MG63 (cell line): ENCODE measurements around the gene HAPLN2. TPM values are rescaled to one million over a fixed set of nuclear protein-coding genes. Genes with fewer than 3 reads are reported as not detected.
"Not testable (repeated sequence)": the region's sequence is repeated elsewhere in the genome, so short reads cannot be mapped to it uniquely, and the experiment has no call there.

ENCODE experiments used
- DNase-seq: peaks from one replicate; pipeline ENCODE4 v3.0.0-alpha.2; 2020
- H3K27me3 ChIP-seq: fragments of 250-450 bp; sonication (Bioruptor Pico); 2 replicates; pipeline ENCODE4 v1.5.1; 2020; ENCODE audit warnings: mild to moderate bottlenecking, moderate library complexity
- H3K36me3 ChIP-seq: fragments of 250-450 bp; sonication (Bioruptor Pico); 2 replicates; pipeline ENCODE4 v1.5.1; 2020; ENCODE audit warnings: mild to moderate bottlenecking, moderate library complexity
- H3K4me3 ChIP-seq: fragments of 250-450 bp; sonication (Bioruptor Pico); 2 replicates; pipeline ENCODE4 v1.5.1; 2020; ENCODE audit warnings: mild to moderate bottlenecking, moderate library complexity
- H3K9me3 ChIP-seq: fragments of 250-450 bp; sonication (Bioruptor Pico); 2 replicates; pipeline ENCODE4 v1.5.1; 2020; ENCODE audit warnings: mild to moderate bottlenecking, moderate library complexity
- total RNA-seq: library from RNA; depleted of rRNA; stranded (reverse); fragments of >200 nt; shearing (Covaris generic); gene quantifications from 2 replicates; pipeline ENCODE4 v1.2.3, GENCODE V29; 2014; ENCODE audit warnings: low replicate concordance

The HAPLN2 gene
- total RNA-seq, 1 experiment from 2014 or later: not detected

DNA sequence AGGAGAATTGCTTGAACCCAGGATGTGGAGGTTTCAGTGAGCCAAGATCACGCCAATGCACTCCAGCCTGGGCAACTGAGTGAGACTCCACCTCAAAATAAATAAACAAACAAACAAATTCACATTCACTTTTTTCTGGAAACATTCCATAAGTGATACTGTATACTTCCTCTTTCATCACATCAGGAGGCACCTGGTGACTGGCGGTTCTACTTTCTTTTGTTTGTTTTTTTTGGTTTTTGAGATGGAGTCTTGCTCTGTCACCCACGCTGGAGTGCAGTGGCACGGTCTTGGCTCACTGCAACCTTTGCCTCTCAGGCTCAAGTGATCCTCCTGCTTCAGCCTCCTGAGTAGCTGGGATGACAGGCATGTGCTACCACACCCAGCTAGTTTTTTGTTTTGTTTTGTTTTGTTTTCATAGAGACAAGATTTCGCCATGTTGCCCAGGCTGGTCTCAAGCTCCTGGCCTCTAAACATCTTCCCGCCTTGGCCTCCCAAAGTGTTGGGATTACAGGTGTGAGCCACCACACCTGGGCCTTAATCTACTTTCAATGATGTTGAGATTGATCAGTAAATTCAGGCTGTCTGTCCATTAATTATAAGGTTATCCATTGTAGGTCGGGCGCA lies 10.7 kb downstream of the HAPLN2 start:
- H3K9me3 ChIP-seq: no peaks in the 10 kb centered on the region
- no peak for DNase-seq
- peaks cover 47% of the 10 kb centered on the region for H3K27me3 ChIP-seq
- no peak overlapping the region for H3K4me3 ChIP-seq
- H3K36me3 ChIP-seq: no peaks in the 10 kb centered on the region

DNA sequence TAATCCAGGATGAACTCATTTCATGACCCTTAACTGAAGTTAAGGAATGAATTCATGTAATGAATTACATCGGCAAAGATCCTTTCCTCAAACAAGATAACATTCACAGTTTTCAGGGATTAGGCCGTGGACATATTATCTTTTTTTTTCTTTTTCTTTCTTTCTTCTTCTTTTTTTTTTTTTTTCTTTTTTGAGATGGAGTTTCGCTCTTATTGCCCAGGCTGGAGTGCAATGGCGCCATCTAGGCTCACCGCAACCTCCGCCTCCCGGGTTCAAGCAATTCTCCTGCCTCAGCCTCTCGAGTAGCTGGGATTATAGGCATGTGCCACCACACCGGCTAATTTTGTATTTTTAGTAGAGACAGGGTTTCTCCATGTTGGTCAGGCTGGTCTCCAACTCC lies 11.9 kb downstream of the HAPLN2 start:
- H3K36me3 ChIP-seq, H3K9me3 ChIP-seq, DNase-seq, H3K4me3 ChIP-seq: not testable (repeated sequence)
- H3K27me3 ChIP-seq: peaks cover 39% of the 10 kb centered on the region

DNA sequence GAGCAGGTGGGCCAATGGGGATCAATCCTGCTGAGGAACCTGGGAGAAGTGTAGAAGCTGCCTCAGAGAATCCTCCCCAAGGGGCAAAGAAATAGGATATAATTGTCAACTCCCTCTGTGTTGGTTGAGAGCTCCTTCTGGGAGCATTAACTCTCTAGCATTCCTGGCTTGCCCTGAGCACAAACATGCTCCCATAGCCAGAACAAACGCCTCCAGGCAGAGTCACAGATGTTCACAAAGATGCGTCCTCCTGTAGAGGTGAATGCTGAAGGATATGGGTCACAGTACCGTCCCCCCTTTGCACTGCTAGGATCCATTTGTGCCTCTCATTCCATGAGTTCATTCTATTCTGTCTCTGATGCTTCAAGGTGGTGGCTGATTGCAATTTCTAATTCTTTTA lies 13.1 kb downstream of the HAPLN2 start:
- no peak overlapping the region for H3K4me3 ChIP-seq
- H3K36me3 ChIP-seq: no peaks in the 10 kb centered on the region
- no peak for DNase-seq
- peaks cover 41% of the 10 kb centered on the region for H3K27me3 ChIP-seq
- H3K9me3 ChIP-seq: no peaks in the 10 kb centered on the region

DNA sequence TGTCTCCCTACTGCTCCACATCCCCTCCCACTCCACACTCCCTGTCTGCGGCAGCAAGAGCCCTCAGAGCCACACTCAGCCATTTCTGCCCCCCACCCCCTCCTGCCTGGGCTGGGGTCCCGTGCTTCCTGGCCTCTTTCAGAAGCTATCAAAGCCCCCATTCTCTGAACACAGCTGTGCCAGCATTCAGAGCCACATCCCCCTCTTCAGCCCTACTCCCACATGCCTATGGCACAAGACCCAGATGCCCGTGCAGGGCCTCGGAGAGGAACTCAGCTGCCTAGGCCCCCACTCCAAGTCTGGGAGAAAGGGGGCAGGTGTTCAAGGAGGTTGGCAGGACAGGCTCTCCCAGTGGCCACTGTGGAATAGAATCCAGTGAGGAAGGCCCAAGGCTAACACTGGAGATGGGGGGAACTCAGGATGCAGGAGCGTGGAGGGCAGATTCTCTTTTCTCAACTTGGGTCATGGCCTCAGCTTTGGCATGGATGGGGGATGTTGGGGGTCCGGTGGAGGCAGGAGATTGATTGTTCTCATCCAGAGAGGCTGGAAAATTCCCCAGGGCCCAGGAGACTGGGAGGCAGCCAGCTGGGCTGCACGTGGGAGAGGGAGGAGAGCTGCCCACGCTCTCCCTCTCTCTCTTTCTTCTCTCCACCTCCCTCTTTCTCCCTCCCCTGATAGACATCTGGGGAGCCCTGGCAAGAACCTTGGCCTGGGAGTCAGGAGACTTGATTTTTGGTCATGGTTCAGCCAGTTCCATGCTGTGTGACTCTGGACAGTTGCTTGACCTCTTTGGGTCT lies 19.2 kb downstream of the HAPLN2 start:
- Histone ChIP-seq H3K9me3 (no peaks in the 10 kb centered on the region), H3K36me3 (no peaks in the 10 kb centered on the region), H3K27me3 (peaks cover 50% of the 10 kb centered on the region), H3K4me3 (no peak overlapping the region)
- DNase-seq: no peak

DNA sequence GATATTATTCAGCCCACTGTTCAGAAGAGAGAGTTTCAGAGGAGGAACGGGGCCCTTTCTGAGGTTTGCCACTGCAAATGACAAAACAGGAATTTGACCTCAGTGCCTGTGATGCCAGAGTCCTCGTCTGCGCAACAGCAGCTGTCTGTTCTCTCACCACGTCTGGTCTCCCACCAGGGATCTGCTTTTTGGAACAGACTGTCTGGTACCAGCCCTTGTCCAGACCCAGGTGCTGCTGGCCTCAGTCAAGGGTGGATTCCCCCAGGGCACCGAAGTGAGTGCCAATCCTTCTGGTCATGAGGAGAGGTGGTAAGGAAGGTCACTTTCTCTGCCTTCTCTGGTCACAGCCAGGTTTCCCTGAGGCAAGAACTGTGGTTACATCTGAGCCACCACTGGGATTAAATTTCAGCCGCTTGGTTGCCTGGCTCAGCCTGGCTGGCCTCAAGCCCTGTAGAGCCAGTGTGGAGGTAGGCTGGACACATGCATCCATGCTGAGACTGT lies 20.4 kb downstream of the HAPLN2 start:
- H3K27me3 ChIP-seq: peaks cover 43% of the 10 kb centered on the region
- no peaks in the 10 kb centered on the region for H3K36me3 ChIP-seq
- no peaks in the 10 kb centered on the region for H3K9me3 ChIP-seq
- no peak overlapping the region for H3K4me3 ChIP-seq
- DNase-seq: peak; percentile 14

DNA sequence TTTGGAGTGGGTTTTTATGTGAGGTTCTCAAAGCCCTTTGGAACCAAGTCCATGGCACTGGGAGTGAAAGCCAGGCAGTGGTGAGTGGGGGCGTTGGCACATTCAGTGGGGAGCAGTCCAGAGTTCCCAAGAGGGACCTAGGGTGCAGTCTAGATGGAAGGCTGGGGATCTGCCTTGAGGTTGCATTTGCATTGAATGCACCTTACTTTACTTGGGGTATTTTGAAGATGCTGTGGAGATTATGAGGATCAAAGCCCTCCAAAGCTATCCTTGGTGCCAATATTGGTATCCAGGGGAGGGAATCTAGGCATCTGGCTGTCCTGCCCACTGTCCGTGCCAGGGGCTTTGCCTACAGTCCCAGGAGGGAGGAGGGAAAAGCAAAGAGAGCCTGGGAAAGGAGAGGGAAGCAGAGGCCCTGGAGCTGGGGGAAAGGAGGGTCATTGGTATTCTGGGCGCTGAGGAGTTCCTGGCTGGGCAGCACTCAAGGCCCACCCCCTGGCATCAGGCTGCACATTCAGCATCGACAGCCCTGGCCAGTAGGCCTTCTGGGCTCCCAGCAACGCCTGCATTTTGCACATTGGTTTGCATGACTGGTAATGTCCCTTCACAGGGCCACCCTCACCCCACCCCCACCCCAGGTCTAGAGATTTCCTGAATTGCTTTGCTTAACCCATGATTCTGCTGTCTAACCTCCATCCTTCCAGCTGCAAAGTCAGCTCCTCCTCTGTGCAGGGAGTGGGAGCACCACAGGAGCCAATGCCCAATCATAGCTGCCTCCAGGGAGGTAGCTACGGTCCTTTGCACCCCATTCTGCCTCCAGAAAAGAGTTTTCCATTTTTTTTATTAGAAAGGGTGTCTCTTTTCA lies 21.9 kb downstream of the HAPLN2 start:
- Histone ChIP-seq H3K9me3 (no peaks in the 10 kb centered on the region), H3K4me3 (no peak overlapping the region), H3K27me3 (peaks cover 42% of the 10 kb centered on the region), H3K36me3 (no peaks in the 10 kb centered on the region)
- no peak for DNase-seq

DNA sequence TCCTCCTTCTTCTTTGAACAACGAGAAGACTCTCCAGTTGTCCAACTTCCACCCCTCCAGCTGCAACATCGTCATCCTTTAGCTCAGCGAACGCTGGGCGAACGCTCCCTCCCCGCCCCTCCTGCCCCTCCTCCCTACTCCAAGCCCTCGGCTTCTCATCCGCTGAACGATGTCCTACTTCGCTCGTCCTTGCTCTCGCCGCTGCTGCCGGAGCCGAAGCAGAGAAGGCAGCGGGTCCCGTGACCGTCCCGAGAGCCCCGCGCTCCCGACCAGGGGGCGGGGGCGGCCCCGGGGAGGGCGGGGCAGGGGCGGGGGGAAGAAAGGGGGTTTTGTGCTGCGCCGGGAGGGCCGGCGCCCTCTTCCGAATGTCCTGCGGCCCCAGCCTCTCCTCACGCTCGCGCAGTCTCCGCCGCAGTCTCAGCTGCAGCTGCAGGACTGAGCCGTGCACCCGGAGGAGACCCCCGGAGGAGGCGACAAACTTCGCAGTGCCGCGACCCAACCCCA lies 22.6 kb downstream of the HAPLN2 start, which contains the start of gene BCAN:
Gene BCAN (plus strand): TSS at position 357 of the 504 bp plus-strand sequence. CDS start 3,938 bp downstream, outside the sequence.
- H3K9me3 ChIP-seq: no peaks in the 10 kb centered on the region
- H3K36me3 ChIP-seq: no peaks in the 10 kb centered on the region
- peaks cover 38% of the 10 kb centered on the region for H3K27me3 ChIP-seq
- no peak within 1 kb of the TSS for H3K4me3 ChIP-seq
- DNase-seq: peak; percentile 20

DNA sequence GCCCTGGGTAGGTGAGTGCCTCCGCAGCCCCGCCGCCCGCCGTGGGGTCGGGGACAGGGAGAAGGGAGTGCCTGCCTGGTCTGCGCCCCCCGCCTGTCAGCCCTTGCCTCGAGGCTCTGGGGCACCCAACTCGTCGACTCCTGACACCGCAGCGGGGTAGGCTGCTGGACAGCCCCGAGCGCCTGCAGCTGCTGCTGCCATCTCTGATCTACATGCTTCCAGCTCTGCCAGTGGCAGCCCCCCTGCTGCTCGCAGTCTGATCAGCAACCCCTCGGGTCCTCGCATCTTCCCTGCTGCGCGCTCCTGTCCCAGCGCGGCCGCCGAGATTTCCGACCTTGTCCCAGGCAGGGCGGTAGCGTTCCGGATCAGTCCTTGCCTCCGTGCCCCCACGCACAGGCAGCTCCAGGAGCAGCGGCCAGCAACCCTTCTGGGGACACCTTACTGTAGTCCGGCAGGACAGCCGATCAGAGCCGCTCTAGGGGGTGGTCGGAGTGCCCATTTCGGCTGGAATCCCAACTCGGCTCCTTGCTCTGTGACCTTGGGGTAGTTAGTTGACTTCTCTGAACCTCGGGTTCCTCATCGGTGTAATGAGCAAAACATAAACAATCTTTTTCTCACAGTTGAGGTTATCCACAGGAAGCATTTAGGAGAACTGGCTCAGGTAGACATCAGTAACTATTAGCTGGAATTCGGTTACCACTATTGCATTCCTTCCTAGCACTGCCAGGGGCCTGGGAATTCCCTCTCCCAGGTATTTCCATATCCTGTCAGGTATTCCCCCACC lies 23.2 kb downstream of the HAPLN2 start:
- H3K9me3 ChIP-seq: no peaks in the 10 kb centered on the region
- DNase-seq: no peak
- peaks cover 36% of the 10 kb centered on the region for H3K27me3 ChIP-seq
- no peak overlapping the region for H3K4me3 ChIP-seq
- no peaks in the 10 kb centered on the region for H3K36me3 ChIP-seq

DNA sequence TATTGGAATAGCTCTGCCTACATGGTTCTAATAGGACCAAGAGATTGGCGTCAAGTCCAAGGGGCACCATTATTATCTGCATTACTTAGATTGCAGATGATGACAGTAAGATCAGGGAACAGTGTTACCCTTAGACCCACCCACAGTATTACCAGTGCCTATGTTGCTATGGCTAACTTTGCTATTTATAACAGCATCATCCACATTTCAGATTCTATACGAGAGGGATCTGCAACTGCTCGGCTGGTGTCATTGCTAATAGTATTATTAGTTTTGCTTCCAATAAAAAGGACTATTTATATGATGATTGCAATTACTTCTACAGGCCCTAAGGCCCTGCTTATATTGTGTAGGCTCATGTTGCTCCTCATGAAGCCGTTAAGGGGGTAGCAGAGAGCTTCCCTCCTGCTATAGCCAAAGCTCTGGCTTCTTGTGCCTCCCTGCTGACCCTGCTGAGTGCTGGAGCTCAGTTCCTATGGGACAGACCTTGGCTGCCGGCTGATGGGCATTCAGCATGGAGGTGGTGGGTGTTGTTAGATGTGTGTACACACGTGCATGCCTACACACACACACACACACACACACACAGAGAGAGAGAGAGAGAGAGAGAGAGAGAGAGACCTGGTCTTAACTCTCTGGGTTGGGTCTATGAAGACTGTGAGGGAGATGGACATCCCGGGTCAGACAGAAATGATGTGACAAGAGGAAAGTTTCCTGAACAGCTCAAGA lies 24.0 kb downstream of the HAPLN2 start:
- no peaks in the 10 kb centered on the region for H3K9me3 ChIP-seq
- DNase-seq: no peak
- no peak overlapping the region for H3K4me3 ChIP-seq
- H3K27me3 ChIP-seq: peaks cover 31% of the 10 kb centered on the region
- no peaks in the 10 kb centered on the region for H3K36me3 ChIP-seq

DNA sequence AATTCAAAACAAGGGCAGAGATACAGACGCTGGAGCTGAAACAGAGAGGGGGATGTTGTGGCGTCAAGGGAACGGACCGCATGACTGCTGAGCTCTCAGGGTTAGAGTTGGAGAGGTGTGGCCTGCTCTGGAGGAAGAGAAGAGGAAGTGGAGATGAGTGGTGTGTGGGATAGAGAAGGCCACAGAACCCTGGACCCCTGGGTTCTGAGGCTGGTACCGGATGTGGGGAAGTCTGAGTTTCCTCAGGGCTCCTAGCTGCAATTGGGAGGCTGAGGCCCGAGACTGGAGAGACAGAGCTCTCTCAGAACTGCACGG lies 24.5 kb downstream of the HAPLN2 start:
- Histone ChIP-seq H3K9me3 (no peaks in the 10 kb centered on the region), H3K4me3 (no peak overlapping the region), H3K36me3 (no peaks in the 10 kb centered on the region), H3K27me3 (peaks cover 31% of the 10 kb centered on the region)
- no peak for DNase-seq

DNA sequence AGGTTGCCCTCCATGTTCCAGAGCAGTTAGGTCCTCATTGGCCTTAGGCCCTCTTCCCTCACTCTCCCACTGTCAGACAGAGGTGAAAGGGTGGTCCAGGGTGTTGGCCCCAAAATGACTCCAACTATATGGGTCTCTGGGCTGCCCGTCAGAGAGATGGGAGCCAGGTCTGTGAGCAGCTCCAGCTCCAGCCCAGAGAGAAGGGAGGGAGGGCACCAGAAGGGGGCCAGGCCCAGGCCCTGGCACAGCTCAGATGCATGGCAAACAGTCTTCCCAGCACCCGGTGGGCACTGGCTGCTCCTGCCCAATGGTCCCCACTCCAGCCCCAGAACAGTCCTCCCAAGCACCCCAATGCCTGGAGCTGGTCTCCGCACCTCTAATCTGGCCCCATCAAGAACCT lies 24.9 kb downstream of the HAPLN2 start:
- no peak for DNase-seq
- peaks cover 30% of the 10 kb centered on the region for H3K27me3 ChIP-seq
- H3K36me3 ChIP-seq: no peaks in the 10 kb centered on the region
- H3K4me3 ChIP-seq: no peak overlapping the region
- no peaks in the 10 kb centered on the region for H3K9me3 ChIP-seq

DNA sequence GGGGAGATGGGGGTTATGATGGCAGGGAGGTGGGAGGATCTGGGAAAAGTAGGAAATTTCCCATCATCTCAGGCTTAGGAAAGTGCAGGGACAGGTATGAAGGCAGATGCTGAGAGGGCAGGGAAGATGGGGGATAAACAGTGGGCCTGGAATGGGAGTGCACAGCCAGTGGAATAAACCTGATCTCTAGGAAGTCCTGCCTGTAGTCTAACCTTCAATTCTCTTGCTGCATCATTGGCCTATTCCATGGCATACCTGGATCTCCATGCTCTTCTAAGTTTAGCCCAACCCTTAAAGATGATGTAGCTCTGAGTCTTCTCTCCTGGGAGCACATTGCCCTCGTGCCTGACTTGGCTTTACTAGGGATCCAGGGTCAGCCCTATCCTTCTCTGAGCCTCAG lies 25.4 kb downstream of the HAPLN2 start:
- Histone ChIP-seq H3K27me3 (peaks cover 25% of the 10 kb centered on the region), H3K4me3 (no peak overlapping the region), H3K9me3 (no peaks in the 10 kb centered on the region), H3K36me3 (no peaks in the 10 kb centered on the region)
- DNase-seq: no peak

DNA sequence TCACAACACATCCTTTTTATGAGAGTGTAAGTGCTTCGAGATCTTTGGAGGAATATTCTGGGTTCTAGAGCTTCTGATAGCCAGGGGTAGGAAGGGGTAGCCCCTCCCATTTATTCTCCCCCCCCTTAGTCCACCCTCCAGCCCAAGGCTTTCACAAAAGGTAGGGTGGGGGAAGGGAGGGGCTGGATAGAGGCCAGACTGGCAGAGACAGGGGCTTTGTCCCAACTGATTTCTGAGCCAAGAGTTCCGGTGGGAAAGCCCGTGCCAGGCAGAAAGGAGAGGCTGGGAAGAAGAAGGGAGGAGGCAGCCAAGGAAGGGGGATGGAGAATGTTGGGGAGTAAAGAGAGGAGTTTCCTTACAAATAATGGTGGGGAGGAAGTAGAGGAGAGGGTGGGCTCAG lies 25.8 kb downstream of the HAPLN2 start:
- DNase-seq: no peak
- no peaks in the 10 kb centered on the region for H3K9me3 ChIP-seq
- no peaks in the 10 kb centered on the region for H3K36me3 ChIP-seq
- no peak overlapping the region for H3K4me3 ChIP-seq
- H3K27me3 ChIP-seq: peaks cover 23% of the 10 kb centered on the region

DNA sequence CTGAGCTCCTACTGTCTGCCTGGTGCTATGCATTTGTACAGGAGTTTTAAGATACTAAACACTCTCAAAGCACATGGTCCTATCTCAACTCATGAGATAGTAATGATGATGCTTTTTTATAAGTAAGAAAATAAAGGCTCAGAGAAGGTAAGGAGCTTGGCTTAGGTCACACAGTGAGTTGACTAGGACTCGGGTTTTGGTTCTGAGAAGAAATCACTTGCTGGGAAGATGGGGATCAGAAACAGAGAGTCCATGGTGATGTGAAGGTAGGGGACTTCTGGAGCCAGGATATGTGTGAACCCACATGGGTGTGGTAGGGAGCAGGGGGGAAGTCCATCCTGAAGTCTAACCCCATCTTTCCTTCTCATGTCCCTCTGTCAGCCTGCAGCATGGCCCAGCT lies 26.5 kb downstream of the HAPLN2 start:
- Histone ChIP-seq H3K9me3 (no peaks in the 10 kb centered on the region), H3K36me3 (no peaks in the 10 kb centered on the region), H3K4me3 (no peak overlapping the region), H3K27me3 (peaks cover 20% of the 10 kb centered on the region)
- DNase-seq: no peak

DNA sequence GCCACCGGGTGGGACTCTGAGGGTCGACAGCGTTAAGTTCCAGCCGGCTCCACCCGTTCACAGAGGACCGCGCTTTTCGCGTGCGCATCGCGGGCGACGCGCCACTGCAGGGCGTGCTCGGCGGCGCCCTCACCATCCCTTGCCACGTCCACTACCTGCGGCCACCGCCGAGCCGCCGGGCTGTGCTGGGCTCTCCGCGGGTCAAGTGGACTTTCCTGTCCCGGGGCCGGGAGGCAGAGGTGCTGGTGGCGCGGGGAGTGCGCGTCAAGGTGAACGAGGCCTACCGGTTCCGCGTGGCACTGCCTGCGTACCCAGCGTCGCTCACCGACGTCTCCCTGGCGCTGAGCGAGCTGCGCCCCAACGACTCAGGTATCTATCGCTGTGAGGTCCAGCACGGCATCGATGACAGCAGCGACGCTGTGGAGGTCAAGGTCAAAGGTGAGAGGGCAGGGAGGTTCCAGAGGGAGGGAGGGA lies 27.6 kb downstream of the HAPLN2 start:
- Histone ChIP-seq H3K4me3 (no peak overlapping the region), H3K9me3 (no peaks in the 10 kb centered on the region), H3K27me3 (peaks cover 16% of the 10 kb centered on the region), H3K36me3 (no peaks in the 10 kb centered on the region)
- DNase-seq: no peak

DNA sequence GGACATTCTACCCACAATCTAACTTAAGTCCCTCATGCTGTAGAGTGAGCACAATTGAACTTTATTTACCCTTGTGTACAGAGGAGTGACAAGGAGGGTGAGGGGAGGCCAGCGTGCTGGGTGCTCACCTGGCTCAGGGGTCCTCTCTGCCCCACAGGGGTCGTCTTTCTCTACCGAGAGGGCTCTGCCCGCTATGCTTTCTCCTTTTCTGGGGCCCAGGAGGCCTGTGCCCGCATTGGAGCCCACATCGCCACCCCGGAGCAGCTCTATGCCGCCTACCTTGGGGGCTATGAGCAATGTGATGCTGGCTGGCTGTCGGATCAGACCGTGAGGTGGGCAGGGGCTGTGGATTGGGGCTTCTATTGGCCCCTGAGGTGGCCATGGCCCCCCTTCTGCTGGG lies 28.1 kb downstream of the HAPLN2 start:
- DNase-seq: no peak
- H3K36me3 ChIP-seq: no peaks in the 10 kb centered on the region
- no peaks in the 10 kb centered on the region for H3K9me3 ChIP-seq
- H3K4me3 ChIP-seq: no peak overlapping the region
- peaks cover 14% of the 10 kb centered on the region for H3K27me3 ChIP-seq
